Mesenteric fat pad (tissue), 1 donor: ENCODE results near the gene EMID1. TPM values are rescaled to one million over a fixed set of nuclear protein-coding genes. Genes with fewer than 3 reads are reported as not detected.
A peak's percentile ranks its signal among the peaks of the same experiment; 100 is the strongest.

ENCODE experiments used
- DNase-seq: peaks from one replicate; pipeline ENCODE4 v3.0.0-alpha.2; 2020; ENCODE audit warnings: low spot score
- total RNA-seq: library from RNA; stranded (reverse); fragmentation: NEBNext Ultra II Directional; extraction: Animal tissue kit (Norgen Biotek cat#: 25700); gene quantifications from one replicate; pipeline ENCODE4 v1.2.1, GENCODE V29; 2021
- donor health status: DM: yes; HTN: yes; CAD: no.

EMID1 gene
- total RNA-seq, 1 donor from 2014 or later: 1.4 TPM

DNA sequence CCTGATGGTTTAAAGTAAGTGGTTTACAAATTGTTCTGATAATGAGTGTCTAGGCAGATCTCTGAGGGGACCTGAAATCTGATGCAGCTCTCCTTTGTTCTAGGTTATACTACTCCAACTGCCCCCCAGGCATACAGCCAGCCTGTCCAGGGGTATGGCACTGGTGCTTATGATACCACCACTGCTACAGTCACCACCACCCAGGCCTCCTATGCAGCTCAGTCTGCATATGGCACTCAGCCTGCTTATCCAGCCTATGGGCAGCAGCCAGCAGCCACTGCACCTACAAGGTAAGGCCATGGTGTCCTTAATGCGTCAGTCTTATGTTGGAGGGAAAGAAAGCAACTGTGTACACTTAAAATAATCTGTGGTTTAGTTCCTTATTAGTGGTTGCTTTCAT lies 72.2 kb downstream of the EMID1 start:
- DNase-seq: no peak

DNA sequence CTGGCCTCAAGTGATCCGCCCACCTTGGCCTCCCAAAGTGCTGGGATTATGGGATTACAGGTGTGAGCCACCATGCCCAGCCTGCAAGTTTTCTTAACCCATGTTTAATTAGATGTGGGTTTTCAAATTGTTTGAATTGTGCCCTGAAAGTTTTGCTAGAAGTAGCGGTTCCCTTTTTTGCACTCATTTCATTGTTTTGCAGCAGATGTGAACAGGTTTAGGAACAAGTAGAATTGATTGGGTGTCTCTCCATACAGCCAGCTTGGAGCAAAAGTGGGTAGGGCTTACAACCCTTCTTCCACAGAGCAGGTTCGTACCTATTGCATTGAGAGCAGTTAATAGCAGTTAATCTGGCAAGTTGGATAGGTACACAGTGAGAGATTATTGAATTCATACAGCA lies 78.5 kb downstream of the EMID1 start:
- DNase-seq: no peak

DNA sequence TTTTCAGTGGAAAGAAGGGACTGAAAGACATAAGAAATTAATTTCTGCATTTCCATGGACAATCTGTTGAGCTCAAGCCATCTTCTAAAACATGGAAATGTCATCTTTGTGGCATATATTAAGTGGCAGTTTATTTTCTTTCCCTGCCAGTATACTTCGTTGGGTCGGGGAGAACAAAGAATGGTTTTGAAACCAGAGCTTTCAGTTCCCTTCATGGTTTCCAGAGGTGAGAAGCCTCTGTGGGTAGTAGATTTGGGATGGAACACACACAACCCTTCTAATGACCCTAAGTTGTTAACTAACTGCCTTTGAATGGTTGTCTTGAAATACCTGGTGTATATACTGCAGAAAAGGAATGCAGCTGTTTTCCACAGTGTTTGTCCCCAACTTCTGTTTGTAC lies 83.1 kb downstream of the EMID1 start:
- DNase-seq: no peak

DNA sequence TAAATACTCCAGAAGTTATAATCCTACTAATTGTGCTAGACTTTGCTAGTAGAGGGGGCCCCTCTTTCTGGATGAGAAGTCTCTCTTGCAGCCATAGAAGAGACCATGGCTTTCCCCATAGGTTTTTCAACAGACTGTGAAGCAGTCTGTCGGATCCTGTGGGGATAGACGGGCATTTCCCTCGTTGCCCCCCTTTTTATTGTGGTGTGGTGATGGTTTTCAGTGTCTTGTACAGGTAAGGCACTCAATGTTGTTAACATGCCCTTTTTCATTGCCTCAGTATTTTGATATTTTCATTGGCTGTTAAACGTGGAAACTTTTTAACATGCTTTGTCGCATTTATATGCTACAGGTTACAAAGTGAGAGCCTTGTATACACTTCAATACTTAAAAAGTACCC lies 84.4 kb downstream of the EMID1 start:
- no peak for DNase-seq

DNA sequence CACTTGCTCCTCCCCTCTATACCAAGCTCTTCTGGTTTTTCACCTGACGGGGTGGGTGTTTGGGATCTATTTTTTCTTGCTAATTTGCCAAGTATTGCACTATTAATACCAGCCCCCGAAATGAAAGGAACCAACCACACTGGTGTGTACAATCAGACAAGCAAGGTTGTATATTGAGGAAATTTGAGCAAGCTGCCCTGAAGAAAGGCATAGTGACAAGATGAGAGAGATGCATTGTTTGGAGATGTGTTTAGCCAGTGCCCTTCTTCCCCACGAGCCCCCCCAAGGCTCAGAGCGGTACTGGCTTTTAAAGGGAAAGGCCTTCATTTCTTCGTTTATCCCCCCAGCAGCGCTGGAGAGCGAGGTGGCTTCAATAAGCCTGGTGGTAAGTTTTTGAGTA lies 85.5 kb downstream of the EMID1 start:
- no peak for DNase-seq

DNA sequence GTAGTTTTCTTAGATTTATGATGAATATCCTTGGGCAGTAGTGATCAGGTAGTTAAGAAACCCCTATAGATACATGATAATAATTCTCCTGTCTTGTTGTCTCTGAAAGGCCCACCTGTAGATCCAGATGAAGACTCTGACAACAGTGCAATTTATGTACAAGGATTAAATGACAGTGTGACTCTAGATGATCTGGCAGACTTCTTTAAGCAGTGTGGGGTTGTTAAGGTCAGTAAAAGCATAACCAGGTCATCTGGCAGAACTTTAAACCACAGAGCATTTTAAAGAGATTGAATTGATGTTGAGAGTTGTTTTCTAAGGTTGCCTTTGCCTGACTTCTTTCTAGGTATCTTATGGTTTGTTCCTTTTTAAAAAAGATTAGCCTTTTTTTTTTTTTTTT lies 86.7 kb downstream of the EMID1 start:
- DNase-seq: no peak

DNA sequence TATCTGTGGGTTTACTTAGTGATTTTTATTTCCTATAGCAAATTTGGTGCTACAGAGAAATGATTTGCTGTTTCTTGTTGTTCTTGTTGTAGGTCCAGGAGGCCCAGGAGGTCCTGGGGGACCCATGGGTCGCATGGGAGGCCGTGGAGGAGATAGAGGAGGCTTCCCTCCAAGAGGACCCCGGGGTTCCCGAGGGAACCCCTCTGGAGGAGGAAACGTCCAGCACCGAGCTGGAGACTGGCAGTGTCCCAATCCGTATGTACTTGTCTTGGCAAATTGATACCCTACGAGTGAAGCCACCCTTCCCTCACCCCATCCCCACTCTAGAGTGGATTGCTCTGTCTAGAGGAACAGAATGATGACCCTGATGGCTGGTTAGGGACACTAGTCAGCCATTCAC lies 92.9 kb downstream of the EMID1 start:
- DNase-seq: peak; percentile 33

DNA sequence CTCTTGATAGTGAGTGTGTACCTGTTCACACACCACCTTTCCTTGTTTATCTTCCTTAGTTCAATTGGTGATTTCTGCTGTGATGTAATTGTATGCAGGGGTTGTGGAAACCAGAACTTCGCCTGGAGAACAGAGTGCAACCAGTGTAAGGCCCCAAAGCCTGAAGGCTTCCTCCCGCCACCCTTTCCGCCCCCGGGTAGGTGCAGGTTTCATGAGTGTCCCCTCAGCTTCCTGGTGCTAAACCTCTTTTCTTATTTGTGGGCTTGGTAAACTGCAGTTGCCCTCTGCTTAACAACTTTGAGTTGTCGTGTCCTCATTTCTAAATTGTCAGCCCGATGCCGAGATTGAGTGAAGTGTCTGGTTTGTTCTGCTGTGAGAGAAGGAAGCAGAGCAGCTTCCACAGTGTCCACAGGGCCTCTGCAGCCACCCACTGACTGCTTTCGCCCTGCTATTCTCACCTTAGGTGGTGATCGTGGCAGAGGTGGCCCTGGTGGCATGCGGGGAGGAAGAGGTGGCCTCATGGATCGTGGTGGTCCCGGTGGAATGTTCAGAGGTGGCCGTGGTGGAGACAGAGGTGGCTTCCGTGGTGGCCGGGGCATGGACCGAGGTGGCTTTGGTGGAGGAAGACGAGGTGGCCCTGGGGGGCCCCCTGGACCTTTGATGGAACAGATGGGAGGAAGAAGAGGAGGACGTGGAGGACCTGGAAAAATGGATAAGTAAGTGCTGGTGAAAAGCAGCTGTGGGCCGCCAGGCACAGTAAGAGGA lies 93.6 kb downstream of the EMID1 start:
- peak; percentile 64 for DNase-seq

DNA sequence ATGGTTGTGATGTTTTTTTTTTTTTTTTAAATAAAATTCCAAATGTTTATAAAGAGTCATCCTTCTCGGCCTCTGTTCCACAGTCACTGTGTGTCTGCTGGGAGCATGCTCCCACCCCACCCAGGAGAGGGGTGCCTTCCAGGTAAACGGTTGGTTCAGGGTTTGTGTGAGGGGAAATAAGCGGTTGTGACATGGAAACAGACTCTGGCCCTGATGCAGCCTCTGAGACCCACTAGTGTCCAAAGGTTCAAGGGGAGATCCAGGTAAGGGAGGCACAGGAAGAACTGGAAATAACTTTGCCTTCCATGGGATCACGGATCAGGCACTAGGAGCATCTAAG lies 94.7 kb downstream of the EMID1 start:
- peak; percentile 41 for DNase-seq

DNA sequence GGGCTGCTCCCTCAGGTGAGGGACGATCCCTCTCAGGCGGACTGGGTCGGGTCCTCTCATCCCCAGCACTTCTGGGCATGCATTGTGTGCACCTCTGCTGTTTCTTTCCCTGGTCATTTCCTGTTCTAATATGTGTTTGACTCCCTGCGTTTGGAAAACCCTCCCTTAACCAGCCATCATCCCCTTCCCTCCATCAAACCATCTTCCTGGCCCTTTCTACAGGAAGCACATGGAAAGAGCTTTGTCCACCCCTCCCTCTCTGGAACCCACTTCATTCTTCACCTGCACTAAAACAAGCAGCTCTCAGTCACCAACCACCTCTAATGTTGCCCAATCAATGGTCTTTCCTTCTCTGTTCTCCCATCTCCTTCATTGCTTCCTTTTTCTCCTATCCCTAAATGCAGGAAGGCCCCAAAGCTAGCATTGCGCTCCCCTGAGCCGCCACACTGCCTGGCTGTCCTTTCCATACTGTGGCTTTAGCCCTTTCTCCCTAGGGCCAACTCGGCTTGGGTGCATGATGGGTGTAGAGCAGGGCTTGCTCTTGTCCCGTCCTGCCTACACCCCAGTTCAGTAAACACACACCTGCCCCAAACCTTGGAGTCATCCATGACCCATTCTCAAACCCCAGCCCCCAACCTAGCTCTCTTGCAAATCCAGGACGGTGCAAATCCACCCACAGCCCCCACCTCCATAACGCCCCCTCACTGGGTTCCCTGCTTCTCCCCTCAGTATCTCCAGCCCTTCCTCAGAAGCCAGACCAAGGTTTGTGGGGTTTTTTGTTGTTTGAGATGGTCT lies 95.3 kb downstream of the EMID1 start:
- DNase-seq: peak; percentile 71

DNA sequence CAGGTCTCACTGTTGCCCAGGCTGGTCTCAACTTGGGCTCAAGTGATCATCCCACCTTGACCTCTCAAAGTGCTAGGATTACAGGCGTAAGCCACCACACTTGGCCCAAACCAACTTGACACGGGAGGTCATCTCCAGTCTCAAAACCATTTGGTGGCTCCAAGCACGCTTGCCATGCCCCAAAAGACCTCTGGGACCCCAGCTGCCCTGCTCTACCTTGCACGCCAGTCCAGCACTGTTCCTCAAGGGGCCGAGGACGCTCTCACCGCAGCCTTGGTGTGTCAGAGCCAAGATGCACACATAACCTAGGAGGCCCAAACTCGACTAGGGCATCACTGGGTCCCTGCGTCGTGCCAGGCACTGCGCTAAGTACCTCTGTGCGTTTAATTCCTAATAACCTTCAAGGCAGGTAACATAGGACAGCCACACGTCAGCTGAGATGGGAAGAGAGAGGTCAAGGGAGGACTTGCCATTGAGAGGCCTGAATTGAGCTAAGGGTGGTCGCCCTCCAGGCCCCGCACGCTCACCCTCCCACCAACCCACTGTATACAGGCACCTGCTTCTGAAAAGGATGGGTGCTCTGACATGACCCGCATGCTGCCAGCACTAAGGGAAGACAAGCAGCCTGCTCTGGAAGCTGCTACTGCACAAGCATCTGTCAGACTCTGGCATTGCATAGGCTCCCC lies 96.2 kb downstream of the EMID1 start:
- peak; percentile 77 for DNase-seq

DNA sequence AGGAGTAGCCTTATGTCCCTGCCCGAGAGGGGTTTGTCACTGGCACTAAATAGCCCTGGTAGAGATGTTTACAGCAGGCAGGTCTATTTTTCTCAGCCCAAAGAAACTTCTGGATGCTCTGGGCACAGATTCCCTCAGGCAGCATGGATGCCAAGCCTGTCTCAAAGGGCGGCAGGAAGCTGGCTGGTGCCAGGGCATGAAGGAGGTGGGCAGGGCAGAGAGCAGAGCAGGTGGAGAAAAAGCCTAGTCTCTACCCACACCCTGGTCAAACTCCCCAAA lies 96.6 kb downstream of the EMID1 start:
- DNase-seq: no peak

DNA sequence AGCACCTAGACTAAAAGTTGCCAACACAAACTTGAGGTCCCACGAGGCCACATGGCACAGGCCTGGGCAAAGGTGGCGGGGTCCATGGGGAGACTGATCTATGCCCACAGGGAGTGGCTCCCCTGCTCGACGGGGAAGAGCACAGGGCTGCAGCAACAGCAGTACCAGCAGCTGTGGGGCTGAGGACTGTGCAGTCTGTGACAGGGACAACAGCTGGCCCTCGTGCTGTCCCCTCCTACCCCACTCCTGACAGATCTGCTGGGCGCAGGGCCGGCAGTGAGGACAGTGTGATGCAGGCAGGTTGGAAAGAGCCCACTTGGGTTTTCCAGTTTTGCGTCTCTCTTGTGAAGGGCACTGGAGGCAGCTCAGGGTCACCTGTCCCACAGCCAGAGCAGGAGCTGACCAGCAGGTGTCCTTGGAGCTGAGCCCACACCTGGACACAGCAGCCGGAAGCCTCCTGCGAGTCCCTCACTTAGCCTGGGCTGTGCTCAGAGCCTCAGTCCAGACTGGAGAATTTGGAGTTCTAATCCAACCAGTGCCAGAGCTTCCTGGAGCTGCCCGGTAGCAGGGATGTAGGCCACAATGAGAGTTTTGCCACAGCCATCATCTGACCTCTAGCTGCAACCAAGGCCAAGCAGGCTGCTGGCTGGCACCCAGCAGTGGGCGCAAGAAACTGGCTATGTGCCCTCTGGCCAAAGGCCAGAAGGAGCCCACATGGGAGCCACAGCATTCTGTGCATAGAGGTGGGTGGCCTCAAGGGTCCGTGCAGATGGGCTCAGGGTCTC lies 97.2 kb downstream of the EMID1 start:
- DNase-seq: peak; percentile 88

DNA sequence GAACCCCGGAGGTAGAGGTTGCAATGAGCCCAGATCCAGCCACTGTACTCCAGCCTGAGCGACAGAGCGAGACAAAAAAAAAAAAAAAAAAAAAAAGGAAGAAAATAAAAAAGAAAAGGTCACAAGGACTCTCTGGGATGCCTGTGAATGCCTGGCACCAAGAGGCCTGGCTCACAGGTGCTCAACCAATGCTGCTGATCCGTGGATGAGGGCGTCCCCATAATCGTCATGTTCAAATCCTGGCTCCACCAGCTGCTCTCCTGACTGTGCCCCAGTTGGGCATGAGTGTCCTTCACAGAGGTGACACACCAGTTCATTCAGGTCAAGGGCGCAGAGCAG lies 100.1 kb downstream of the EMID1 start:
- no peak for DNase-seq

DNA sequence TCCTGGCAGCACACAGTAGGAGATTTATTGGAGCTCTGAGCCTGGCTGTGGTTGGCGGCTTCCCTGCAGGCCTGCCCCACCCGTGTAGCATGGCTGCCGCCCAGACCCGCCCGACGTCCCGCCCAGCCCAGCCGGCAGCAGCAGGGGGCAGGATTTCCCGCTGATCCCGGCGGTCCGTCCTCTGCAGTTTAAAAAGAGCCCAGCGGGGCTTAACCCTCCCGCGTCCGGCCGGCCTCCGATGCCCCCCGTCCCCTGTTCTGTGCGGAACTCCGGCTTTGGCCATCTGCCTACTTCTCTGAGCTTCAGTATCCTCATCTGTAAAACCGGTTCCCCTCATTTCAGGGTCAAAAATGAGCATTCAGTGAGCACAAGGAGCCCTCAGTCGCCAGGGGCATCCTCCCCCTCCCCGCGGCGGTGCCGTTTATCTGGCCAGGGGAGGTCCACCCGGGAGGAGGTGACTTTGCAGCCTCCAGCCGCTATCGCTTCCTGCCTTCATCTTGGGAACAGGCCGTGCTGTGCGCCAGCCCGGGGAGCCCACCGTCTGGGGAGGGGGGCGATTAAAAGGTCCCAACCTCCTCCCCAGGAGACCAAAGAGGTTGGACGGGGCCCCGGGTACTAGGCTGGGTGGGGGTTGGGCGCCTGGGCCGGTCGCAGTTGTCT lies 100.6 kb downstream of the EMID1 start, which contains the start of gene GAS2L1:
TSS of gene GAS2L1 (plus strand) at position 476 of the 660 bp plus-strand sequence. CDS start 1,456 bp downstream, outside the sequence.
- peak; percentile 93 for DNase-seq

DNA sequence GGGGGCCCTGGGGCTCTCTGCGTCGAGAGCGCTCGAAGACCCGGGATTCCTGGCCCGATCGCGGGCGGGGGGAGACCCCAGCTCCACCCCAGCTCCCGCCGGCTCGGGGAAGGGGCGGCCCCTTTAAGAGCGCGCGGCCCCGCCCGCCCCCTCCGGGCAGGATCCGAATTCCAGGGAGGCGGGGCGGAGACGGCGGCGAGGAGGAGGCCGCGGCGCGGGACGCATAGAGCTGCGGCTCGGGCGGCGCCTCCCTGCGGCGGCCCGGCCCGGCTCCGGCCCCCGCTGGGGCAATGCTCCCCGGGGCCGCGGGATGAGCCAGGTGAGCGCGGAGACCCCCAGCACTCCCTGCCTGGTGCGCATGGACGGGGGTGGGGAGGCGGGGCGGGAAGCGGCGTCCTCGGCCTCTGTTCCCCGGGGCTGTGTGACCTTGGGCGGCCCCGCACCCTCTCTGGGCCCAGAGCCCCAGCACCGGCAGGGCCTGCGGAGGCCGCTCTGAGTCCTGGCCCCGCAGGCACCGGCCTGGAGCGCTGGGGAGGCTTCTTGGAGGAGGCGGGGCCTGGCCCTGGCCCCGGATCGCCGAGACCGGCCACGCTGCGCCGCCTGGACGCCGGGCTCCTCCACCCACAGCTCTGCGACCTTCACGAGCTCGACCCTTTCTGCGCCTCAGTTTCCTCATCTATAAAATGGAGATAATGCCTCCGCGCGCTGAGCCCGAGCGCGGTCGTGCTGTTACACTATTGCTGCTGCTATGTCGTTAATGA lies 101.3 kb downstream of the EMID1 start:
- DNase-seq: peak; percentile 89

DNA sequence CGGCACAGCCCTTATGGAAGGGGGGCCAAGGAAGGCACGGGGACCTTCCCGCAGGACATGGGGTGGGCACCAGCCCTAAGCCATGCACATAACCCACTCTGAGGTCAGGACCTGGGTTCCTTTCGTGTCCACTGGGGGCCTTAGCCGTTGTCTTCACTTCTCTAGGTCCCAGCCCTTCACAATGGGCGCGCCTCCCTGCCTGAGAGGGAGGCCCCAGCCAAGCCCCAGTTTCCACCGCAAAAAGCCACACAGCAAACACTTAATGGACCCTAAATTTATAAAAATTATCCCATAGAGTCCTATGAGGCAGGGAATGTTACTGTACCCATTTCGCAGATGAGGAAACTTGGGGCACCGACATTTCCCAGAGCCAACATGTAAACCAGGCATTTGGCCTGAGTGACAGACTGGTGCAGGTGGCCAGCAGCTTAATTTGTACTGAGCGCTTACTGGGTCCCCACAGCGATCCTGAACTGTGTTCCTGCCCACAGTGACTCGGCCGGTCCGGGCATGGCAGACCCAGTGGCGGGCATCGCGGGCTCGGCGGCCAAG lies 102.0 kb downstream of the EMID1 start:
- DNase-seq: no peak

DNA sequence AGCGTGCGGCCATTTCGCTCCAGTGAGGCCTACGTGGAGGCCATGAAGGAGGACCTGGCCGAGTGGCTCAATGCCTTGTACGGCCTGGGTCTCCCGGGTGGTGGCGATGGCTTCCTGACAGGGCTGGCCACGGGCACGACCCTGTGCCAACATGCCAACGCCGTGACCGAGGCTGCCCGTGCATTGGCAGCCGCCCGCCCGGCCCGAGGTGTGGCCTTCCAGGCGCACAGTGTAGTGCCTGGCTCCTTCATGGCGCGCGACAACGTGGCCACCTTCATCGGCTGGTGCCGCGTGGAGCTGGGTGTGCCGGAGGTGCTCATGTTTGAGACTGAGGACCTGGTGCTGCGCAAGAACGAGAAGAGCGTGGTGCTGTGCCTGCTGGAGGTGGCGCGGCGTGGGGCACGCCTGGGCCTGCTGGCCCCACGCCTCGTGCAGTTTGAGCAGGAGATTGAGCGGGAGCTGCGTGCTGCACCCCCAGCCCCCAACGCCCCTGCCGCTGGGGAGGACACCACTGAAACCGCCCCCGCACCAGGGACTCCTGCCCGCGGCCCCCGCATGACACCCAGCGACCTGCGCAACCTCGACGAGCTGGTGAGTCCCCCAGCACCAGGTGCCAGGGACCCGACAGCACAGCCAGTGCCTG lies 102.6 kb downstream of the EMID1 start:
- peak; percentile 90 for DNase-seq

DNA sequence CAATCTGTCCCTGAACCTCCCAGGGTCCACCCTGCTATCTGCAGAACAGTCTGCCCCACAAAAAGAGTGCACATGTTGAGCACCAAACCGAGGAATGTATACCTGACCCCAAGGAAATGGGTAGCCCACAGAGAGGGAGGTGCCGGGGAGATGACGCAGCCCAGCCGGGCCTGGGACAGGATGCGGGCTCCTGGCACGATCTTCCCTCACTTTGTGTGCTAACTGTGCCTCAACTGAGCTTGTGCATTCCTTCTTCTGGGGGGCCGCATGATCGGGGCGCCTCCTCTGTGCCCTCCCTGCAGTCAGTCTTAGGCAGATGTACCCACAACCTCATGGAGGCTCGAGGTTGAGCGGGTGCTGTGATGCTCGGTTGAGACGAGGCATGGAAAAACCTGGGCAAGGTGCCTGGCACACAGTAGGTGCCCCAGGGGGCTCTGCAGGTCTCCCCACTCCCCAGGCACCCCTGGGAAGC lies 103.1 kb downstream of the EMID1 start:
- DNase-seq: peak; percentile 89
